Middle frontal gyrus (tissue), 1 donor: Measurements from ENCODE around the gene OCIAD1.
"Not testable (repeated sequence)": the region's sequence is repeated elsewhere in the genome, so short reads cannot be mapped to it uniquely, and the experiment has no call there.

Source experiments
- DNase-seq: peaks from one replicate; pipeline ENCODE4 v3.0.0-alpha.2; 2015; ENCODE audit warnings: low spot score; ENCODE audit errors: extremely low spot score

The OCIAD1 gene

DNA sequence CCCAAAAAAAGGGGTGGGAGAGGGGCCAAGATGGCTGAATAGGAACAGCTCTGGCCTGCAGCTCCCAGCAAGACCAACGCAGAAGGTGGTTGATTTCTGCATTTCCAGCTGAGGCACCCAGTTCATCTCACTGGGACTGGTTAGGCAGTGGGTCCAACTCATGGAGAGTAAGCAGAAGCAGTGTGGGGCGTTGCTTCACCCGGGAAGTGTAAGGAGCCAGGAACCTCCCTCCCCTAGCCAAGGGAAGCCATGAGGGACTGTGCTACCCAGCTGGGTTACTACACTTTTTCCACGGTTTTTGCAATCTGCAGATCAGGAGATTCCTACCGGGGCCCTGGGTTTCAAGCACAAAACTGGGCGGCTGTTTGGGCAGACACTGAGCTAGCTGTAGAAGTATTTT, 13.9 kb upstream of the OCIAD1 start:
- no peak for DNase-seq

- not testable (repeated sequence) for DNase-seq
Observed at GRCh38 chr4:48821431-48821830, 9.5 kb upstream of the OCIAD1 start.

- no peak for DNase-seq
Observed at GRCh38 chr4:48827622-48828021, 3.3 kb upstream of the OCIAD1 start.

DNA sequence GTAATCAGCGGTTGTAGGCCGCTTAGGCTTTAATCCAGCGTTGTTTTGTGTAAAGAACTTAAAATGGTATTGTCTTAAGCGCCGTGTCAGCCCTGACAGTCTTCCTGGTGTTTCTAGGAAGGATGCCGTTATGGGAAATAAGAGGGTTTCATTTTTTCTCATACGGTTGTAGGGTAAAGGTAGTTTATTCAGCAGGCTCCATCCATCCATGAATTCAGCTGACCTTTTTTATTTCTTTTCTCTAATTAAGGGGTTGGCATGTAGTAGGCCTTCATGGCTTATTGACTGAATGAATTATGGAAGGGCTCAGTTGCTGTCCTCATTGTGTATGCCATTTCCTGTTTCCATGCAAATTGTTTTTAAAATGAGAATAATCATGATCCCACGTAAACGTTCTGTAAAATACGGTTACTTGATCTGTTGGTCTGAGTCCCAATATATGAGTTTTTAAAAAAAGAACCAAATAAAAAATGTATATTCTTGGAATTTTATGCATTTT, 693 bp downstream of the OCIAD1 start:
- DNase-seq, result no peak

DNA sequence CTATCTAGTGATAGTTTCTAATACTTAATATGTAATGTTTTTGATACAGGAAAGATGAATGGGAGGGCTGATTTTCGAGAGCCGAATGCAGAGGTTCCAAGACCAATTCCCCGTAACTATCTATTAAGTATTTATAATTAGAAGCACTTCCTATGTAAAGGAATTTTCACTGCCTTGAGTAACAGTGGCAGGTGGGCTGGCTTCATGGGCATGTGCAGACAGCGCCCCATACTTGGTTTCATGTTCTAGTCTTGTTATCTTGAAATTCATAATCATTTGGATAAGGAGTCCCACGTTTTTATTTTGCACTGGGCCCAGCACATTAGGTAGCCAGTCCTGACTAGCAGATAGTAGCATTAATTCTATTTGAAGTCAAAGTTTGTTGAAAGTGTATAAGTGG, 1.7 kb downstream of the OCIAD1 start:
- no peak for DNase-seq

DNA sequence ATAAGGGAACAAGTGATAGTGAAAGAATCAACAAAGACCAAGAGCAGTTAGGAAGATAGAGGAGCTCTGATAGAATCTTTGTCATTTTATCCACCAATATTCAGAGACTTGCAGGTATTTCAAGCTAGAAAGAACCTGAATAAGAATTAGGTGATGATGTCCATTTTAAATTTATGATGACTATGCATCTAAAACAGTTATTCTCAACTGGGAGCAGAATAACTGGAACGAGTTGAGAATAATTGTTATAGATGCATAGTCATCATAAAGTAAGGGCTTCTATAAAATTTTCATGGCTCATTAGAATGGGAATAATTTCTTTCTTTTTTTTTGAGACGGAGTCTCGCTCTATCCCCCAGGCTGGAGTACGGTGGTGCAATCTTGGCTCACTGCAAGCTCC, 5.8 kb downstream of the OCIAD1 start:
- DNase-seq, result no peak

DNA sequence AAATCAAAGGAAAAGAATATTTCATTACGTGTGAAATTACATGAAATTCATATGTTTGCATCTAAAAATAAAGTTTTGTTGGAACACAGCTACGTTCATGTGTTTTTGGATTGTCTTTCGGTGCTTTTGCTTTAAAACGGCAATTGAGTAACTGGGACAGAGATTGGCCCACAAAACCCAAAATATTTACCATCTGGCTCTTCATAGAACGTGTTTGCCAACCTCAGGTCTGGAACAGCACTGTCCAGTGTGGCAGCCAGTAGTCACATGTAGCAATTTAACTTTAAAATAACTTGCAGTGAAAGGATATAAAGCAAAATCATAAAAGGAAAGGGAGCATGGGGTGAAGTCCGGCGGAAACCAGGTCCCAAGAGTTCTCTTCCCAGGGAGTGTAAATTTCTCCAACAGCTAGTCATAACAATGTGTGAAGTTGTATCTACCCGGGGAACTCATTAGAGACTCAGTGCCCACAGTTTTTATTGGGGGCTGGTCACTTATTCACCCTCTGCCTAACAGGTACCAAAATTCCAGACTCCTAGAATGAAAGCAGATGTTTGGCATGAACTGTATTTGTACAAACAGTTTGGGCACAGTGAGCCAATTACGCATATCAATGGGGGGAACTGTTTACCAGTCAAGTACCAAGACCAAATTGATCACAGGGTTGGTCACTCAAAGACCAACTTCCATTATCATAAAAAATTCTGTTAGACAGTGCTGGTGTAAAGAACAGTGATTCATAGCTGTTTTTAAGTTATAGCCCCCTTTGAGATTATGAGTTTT, 10.3 kb downstream of the OCIAD1 start:
- no peak for DNase-seq

DNA sequence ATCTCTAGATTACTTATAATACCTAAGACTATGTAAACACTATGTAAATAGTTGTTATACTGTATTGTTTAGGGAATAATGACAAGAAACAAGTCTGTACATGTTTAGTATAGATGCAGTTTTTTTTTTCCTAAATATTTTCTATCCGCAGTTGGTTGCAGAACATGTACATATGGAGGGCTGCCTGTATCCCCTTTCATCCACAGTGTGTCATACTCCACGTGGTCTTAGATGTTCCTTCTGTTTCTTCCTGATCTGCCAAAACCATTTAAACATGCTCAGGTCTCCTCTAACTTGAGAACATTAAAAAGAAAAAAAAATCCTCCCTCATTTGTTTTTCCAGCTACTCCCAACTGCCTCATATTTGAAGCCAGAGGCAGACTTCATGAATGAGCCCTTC, 14.0 kb downstream of the OCIAD1 start:
- DNase-seq, result no peak

GRCh38 chr4:48848799-48849198, 17.9 kb downstream of the OCIAD1 start:
- DNase-seq, result not testable (repeated sequence)

DNA sequence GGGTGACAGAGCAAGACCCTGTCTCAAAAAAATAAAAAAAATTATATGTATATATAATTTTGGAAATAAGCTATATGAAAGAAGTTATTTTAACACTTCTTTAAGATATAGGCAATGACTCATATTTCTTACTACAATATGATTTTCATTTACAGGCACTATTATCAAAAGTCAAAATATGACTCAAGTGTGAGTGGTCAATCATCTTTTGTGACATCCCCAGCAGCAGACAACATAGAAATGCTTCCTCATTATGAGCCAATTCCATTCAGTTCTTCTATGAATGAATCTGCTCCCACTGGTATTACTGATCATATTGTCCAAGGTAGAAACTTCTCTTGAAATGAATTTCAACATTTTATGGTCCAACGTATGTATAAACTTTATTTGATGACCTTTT, 20.8 kb downstream of the OCIAD1 start:
- DNase-seq, result no peak

DNA sequence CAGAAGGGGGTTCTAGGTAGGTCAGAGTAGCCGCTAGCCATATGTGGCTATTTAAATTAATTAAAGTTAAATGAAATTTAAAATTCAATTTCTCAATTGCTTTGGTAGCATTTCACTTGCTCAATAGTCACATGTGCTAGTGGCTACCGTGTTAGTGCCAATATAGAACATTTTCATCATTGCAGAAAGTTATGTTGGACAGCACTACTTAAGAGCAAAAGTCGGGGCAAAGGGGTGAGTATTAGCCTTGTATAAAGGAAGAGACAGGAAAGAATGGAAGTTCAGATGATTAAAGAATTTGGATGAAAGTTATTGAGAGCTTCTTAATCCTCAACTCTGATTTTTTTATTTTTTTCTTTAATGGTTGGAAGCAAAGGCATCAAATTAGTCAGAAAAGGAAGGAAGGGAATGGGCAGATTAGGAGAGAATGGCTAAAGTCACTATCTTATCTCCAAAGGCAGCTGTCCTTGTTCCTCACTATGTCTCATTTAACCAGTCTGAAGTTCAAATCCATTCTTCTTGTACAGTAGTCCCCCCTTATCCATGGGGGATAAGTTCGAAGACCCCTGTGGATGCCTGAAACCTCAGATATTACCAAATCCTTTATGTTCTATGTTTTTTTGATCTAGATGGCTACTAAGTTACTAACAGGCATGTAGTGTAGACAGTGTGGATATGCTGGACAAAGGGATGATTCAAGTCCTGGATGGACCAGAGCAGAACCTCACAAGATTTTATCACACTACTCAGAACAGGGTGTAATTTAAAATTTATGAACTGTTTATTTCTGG, 22.9 kb downstream of the OCIAD1 start:
- no peak for DNase-seq

GRCh38 chr4:48854395-48854683, 23.5 kb downstream of the OCIAD1 start:
- no peak for DNase-seq

DNA sequence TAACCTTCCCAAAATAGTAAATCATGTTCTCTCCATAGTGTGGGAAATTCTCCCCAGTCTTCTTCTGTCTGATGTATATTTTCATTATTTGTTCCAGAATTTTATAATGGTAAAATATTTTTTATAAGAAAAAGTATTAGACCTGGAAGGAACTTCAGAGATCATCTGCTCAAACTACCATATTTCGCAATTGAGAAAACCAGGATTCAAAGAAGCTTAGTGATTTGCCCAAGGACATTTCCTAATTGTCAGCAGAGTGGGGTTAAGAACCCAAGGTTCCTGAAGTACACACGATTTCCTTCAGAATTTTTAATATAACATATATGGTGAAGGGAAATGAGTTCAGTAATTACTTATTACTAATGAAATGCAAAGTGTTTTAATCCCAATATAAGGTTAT, 24.1 kb downstream of the OCIAD1 start:
- no peak for DNase-seq

DNA sequence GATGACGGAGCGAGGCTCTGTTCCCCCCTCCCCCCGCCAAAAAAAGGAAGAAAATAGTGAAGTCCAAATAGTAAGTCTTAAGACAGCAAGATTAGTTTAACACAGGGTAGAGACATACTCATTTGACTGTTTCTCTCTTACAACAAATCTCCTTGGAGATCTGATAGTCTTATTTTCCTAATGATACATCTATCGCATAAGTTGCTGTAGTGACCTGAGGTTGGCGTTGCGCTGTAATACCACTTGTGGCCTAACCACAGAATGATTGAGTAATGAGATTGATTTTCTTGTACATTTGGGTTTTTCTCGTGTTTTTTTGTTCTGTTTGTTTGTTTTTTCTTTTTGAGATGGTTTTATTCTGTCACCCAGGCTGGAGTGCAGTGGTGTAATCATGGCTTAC, 27.2 kb downstream of the OCIAD1 start:
- no peak for DNase-seq

DNA sequence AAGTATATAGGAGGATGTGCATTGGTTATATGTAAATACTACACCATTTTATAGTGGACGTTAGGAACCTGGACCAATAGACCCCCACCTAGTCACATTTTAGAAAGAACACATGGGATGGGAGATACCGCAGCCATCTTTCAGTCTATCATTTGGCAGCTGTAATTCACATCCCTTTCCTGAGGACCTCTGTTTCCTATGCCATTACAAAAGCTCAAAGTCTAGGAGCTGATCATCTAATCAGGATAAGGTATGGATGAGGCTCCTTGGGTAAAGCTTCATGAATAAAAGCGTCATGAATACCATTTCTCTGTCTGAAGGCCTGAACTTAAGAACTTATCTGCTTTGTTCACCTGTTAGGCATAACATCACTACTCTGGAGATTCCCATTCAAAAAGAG, 31.1 kb downstream of the OCIAD1 start:
- DNase-seq, result no peak

- no peak for DNase-seq
Observed at GRCh38 chr4:48862661-48863060, 31.8 kb downstream of the OCIAD1 start.

DNA sequence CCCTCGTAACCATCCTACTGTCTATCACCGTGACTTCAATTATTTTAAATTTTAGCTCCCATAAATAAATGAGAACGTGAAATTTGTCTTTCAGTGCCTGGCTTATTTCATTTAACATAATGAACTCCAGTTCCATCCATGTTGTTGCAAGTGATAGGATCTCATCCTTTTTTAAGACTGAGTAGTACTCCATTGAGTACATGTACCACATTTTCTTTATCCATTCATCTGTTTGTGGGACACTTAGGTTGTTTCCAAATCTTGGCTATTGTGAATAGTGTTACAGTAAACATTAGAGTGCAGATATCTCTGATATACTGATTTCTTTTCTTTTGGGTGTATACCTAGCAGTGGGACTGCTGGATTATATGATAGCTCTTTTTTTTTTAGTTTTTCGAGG, 32.8 kb downstream of the OCIAD1 start:
- no peak for DNase-seq

GRCh38 chr4:48864696-48865095, 33.8 kb downstream of the OCIAD1 start:
- not testable (repeated sequence) for DNase-seq

GRCh38 chr4:48877827-48878535, 47.1 kb downstream of the OCIAD1 start:
- no peak for DNase-seq

DNA sequence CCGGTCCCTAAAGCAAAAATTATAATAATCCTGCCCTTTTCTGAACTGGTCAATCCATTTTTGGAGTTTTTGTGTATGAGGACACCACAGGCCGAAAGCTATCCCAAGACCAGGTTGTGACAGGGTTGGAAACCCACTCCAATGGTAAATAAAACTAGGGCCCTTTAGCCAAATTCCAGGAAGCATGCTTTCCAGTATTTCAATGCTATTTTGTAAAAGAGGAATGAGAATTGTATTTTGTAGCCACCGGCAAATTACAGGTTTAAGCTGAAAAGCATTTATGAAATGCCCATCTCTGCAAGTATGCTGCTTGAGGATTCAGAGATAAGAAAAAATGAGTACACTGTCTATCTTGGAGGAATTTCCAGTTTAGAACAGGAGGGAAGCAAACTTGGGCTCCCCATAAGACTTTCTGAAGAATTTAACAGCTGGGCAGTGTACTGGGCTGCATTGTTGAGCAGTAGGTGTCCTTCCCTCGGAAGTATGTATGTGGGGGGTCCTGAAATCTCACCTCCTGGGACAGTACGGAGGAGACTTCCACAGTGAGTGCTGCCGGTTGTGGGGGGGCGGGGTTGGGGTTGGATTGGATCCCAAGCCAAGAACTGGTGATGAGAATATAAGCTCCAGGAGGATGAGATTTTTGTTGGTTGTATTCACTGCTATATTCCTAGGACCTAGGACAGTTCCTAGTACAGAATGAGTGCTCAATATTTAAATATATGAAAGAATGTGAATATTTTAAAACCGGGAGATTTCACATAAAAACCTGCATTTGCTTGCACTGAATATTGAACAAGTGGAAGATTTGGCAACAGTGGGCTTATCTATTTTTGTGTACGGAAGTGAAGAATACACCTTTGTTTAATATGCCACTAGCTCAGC, 48.9 kb downstream of the OCIAD1 start:
- no peak for DNase-seq

DNA sequence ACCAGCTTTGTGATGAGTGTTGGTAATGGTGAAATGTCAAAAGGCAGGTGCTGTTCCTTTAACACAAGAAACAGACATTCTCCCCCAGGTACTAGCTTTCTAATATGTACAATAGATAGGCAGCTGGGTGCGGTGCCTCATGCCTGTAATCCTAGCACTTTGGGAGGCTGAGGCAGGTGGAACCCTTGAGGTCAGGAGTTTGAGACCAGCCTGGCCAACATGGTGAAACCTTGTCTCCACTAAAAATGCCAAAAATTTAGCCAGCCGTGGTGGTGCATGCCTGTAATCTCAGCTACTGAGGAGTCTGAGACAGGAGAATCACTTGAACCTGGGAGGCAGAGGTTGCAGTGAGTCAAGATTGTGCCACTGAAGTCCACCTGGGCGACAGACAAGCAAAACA, 50.8 kb downstream of the OCIAD1 start:
- DNase-seq, result not testable (repeated sequence)
